GM19468 (cell line): Measurements from ENCODE around the gene IFNA2.
"Not testable (repeated sequence)": the region's sequence is repeated elsewhere in the genome, so short reads cannot be mapped to it uniquely, and the experiment has no call there.

ENCODE experiments used
- ATAC-seq: cut with Tn5 transposase; IDR thresholded peaks from one replicate; pipeline ENCODE4 v1.9.1; 2021; ENCODE audit warnings: mild to moderate bottlenecking, moderate library complexity, moderate number of reproducible peaks; ENCODE audit not compliant: unreplicated experiment; ENCODE audit errors: extremely low read depth

Gene IFNA2

DNA sequence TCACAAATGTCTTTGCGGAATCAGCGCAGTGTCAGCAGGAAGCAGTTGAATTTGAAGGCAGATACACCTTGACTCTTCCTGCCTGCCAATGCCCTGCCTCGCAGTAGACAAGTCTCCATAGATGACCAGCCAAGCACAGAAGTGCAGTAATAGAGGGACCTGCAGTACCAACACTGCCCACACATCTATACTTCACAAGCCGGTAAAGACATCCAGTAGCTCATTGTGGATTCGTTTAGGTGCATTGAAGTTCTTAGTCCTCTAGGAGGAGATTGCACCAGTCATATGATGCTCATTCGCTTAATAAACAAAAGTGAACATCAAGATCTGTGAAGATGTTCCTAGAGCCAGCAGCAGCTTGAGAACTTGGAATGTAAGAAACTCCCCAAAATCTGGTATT lies 7.1 kb upstream of the IFNA2 start:
- ATAC-seq: peak; percentile 79

DNA sequence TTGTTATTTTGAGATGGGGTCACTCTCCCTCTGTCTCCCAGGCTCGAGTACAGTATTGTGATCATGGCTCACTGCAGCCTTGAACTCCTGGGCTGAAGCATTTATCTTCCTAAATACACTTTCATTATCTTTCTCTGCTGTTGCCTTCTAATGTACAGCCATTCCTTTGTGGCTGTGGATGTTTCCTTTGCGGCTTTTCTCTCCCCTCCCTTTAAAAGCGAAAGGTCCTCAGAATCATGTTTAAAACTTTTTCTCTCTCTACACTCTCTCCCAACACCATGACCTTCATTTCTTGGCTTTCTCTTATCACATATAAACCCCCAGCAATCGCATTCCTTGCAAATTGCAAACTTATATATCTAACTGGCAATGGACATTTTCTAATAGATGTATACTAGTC lies 1.6 kb downstream of the IFNA2 start:
- no peak for ATAC-seq

GRCh38 chr9:21381448-21382339 lies 3.5 kb downstream of the IFNA2 start:
- ATAC-seq: peak; percentile 99

DNA sequence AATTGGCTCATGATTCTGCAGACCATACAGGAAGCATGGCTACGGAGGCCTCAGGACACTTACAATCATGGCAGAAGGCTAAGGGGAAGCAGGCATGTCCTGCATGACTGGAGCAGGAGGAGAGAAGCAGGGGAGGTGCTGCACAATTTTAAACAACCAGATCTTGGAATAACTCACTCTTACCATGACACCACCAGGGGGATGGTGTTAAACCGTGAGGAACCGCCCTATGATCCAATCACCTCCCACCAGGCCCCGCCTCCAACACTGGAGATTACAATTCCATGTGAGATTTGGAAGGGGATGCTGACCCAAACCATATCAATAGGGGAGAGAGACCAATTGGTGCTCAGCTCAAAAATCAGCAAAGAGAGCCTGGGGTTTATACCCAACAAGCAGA lies 13.7 kb downstream of the IFNA2 start:
- ATAC-seq: not testable (repeated sequence)

DNA sequence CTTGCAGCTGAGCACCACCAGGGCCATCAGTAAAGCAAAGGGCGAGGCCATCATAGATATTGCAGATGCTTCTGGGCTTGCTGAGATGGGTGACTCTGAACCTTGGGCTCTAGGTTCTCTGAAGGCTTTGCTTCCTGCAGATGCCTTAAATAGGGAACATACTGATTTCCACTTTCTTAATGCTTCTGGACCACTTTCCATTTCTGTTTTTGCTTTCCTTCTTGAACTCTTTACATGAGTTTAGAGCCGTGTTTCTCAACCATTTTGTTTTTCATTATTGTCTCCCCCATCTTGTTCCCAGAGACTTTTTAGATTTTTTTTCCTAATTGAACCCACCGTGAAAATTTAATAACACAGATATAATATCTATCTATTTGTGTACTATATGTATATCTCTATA lies 17.2 kb downstream of the IFNA2 start, which contains the start of gene IFNA13:
Gene IFNA13, minus strand, starts transcription at position 101 of the 400 bp plus-strand sequence. Its CDS starts 47 bp downstream, at position 54.
- no peak for ATAC-seq

DNA sequence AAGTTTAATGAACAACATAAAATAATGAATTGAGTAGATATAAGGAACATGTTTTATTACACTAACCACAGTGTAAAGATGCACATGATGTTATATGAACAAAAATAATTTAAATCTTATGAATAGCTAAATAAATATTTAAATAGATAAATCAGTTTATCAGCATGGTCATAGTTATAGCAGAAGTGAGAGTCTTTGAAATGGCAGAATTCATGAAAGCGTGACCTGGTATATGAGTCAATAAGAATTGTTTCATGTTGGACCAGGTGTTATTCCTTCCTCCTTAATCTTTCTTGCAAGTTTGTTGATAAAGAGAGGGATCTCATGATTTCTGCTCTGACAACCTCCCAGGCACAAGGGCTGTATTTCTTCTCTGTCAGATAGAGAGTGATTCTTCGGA lies 18.0 kb downstream of the IFNA2 start:
- peak; percentile 66 for ATAC-seq

DNA sequence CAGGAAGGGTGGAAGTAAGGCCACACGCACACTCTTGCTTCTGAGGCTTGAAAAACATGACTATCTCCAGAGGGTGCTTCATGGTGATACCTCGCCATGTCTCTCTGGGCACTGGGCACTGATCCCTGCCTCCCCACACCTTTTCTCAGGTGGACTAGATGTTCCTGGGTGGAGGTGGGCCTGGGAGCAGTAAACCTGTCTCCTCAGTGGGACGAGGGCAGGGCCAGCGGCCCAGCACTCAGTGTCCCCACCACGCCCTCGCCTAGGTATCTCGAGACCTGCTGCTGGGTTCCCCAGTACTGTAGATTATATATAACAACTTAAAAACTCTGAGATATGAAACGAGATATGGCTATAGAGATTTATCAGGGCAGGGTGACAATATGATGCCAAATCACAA lies 22.9 kb downstream of the IFNA2 start:
- ATAC-seq: no peak

GRCh38 chr9:21357479-21358460 lies 27.4 kb downstream of the IFNA2 start:
- ATAC-seq: peak; percentile 78

DNA sequence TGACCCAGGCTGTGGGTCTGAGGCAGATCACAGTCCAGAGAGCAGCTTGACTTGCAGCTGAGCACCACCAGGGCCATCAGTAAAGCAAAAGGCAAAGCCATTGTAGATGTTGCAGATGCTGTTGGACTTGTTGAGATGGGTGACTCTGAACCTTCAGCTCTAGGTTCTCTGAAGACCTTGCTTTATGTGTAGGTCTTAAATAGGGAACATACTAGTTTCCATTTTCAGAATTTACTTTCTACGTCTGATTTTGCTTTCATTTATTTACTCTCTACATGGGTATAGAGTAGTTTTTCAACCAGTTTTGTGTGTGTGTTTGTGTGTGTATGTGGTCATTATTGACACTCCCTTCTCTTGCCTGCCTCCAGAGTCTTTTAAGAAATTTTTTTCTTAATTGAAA lies 34.4 kb downstream of the IFNA2 start, which contains the start of gene IFNA6:
Gene IFNA6, minus strand, starts transcription at position 101 of the 400 bp plus-strand sequence. Its CDS starts 0 bp downstream, at position 101.
- no peak for ATAC-seq

GRCh38 chr9:21348430-21348970 lies 36.7 kb downstream of the IFNA2 start:
- ATAC-seq: no peak

DNA sequence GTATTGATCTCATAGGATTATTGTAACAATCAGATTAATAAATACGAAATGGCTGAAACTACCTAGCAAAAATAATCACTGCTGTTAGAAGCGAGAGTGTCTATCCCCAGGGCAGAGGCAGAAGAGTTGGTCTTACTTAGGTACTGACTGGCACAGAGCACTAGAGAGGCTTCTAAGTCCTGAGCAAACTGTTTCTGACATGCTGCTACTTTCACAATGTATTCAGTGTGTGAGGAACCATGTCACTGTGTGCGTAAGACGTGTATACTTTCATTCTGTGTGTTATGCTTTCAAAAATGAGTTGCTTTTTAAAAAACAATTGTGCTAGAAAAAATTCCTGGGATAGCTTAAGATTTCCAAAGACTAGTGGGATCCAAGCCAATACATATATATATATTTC lies 44.5 kb downstream of the IFNA2 start:
- no peak for ATAC-seq

DNA sequence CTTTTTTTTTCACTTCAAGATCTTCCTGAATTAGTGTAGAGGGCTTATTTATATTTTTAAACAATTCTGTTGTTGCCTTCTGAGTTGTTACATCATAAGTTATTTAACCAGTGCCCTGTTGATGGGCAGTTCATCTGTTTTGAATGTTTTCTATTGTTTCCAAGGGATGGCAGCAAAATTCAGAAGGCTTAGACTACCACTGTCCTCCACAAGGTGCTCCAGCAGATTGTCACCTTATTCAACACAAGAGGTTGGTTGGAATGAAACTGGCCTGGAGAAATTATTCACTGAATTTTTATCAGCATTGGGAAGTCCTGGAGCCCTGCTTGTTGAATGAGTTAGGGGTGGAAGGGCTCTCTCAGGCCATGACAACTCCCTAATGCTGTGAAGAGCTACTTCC lies 48.7 kb downstream of the IFNA2 start:
- ATAC-seq: no peak

GRCh38 chr9:21334701-21335632 lies 50.2 kb downstream of the IFNA2 start, which contains the start of gene KLHL9:
Gene KLHL9, minus strand, starts transcription at chr9:21335404. Its CDS starts 545 bp downstream, at chr9:21334859.
- ATAC-seq: peak; percentile 65
